GM12875 (cell line): ENCODE results near the gene DUSP9.

Experiments used
- H3K4me3 ChIP-seq: one replicate; pipeline ENCODE4 v1.5.1; 2011; ENCODE audit warnings: low read depth, low read length, control low read depth
- TF ChIP-seq, protein P1 (sequence below): IDR thresholded peaks from 2 replicates; pipeline ENCODE4 v1.5.1; 2011; ENCODE audit warnings: low read depth, mild to moderate bottlenecking, control low read depth, inconsistent platforms, low read length, moderate library complexity, borderline replicate concordance; ENCODE audit not compliant: insufficient read depth

The DUSP9 gene

DNA sequence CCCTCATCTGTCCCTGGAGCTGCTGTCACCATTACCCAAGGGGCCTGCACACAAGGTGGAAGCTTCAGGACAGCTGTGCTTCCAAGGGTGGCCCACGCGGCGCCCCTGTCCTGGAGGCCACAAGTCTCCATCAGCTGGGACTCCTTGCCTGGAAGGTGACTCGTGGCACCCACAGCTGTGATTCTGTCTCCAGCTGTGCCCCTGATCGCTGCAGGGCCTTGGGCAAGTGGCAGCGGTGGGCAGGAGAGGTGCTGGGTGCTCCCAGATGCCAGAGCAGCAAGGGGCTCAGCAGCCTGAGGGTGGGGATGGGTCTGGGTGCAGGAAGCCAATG lies 9.0 kb upstream of the DUSP9 start:
- no peak overlapping the region for H3K4me3 ChIP-seq
- TF ChIP-seq, protein P1, sequence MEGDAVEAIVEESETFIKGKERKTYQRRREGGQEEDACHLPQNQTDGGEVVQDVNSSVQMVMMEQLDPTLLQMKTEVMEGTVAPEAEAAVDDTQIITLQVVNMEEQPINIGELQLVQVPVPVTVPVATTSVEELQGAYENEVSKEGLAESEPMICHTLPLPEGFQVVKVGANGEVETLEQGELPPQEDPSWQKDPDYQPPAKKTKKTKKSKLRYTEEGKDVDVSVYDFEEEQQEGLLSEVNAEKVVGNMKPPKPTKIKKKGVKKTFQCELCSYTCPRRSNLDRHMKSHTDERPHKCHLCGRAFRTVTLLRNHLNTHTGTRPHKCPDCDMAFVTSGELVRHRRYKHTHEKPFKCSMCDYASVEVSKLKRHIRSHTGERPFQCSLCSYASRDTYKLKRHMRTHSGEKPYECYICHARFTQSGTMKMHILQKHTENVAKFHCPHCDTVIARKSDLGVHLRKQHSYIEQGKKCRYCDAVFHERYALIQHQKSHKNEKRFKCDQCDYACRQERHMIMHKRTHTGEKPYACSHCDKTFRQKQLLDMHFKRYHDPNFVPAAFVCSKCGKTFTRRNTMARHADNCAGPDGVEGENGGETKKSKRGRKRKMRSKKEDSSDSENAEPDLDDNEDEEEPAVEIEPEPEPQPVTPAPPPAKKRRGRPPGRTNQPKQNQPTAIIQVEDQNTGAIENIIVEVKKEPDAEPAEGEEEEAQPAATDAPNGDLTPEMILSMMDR, result no peak

DNA sequence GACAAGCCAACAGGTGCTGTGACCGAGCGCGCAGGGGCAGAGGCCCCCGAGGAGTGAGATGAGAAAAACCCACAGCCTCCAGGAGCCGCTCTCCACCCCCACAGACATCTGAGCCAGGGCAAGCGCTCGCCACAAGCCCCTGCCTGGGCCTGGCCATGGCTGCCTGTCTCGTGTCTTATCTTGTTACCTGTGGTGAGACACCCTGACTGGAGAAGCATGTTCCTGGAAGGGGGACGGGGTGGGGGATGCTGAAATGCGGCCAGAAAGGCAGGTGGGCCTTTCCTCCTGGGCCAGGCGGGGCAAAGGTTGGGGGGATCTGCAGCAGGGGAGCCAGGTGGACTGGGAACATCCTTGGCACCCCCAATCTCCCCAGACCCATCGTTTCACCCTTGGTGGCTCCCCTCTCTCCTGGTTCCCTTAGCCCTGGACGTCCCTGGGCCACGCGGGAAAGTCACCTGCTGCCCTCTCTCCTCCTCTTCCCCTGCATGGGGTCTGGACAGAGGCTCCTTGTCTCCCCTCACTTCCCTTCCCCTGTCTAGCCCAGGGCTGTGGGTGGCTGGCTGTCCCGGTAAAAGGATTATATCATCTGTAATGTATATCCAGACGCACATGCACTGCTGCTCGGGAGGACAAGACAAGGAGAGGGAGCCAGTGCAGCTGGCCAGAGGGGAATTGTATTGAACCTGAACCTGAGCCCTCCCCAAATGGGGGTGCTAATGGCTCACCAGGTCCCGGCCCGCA lies 8.4 kb upstream of the DUSP9 start:
- no peak overlapping the region for H3K4me3 ChIP-seq
- TF ChIP-seq, protein P1, result no peak

DNA sequence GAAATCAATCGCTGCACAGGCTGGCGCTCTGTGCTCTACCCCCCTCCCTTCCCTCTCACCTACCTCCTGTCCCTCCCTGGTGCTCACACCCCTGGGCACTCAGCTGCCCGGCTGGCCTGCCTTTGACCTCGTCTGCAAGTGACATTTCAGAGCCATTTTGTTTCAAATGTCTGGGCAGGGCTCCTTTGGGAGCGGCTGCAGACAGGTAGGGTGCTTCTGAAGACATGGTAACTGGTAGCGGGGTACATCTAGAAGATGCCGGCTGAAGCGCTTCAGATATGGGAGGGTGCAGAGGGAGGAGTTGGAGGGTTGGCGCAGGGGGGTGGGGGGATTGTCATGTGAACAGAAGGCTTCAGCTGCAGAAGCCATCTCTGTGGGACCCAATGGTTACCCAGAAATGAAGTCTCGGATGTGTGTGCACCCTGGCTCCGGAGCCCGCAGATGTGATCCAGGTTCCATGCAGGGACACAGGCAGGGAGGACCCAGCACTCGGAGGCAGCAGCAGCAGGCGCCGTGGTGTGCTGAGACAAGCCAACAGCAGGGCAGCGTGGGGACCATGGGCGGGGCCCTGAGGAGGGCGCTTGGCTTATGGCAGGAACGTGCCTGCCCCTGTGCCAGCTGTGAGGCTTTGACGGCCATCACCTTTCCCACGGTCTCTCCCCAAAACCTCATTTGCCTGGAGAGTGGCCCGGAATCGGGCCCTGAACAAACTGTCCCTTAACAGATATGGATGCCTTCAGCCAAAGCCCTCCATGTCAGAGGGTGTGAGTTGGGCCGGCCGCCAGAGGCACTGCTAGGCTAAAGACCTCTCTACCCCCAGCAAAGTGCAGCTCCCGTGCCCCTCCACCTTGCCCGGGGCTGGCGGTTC lies 7.6 kb upstream of the DUSP9 start:
- TF ChIP-seq, protein P1, result no peak
- no peak overlapping the region for H3K4me3 ChIP-seq

DNA sequence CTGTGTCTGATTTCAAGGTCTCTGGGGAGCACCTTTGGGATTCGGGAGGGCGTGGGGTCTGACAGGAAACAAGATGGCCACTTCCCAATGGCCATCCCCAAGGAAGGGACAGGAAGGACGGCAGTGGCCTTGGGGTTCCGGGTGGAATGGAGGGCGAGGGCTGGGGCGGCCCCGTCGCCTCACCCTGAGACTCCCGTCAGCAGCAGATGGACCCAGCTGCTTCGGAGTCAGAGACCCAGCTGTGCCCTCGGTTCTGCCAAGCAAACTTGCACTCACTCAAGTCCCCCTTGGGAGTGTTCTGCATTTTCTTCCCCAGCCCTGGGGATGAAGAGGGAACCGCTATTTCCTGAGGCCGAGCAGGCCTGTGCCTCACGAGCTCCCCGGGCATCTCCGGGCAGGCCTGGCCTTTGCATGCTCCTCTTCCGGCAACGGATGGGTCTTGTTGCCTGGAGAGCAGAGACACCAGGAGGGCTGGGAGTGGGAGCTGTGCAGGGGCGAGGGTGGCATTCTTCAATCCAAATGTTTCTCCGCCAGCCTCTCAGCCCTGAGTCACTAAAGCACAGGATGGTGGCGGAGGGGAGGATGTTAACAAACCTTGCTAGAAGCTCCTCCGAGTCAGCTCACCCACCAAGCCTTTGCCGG lies 6.8 kb upstream of the DUSP9 start:
- H3K4me3 ChIP-seq, result no peak overlapping the region
- TF ChIP-seq, protein P1, result no peak

DNA sequence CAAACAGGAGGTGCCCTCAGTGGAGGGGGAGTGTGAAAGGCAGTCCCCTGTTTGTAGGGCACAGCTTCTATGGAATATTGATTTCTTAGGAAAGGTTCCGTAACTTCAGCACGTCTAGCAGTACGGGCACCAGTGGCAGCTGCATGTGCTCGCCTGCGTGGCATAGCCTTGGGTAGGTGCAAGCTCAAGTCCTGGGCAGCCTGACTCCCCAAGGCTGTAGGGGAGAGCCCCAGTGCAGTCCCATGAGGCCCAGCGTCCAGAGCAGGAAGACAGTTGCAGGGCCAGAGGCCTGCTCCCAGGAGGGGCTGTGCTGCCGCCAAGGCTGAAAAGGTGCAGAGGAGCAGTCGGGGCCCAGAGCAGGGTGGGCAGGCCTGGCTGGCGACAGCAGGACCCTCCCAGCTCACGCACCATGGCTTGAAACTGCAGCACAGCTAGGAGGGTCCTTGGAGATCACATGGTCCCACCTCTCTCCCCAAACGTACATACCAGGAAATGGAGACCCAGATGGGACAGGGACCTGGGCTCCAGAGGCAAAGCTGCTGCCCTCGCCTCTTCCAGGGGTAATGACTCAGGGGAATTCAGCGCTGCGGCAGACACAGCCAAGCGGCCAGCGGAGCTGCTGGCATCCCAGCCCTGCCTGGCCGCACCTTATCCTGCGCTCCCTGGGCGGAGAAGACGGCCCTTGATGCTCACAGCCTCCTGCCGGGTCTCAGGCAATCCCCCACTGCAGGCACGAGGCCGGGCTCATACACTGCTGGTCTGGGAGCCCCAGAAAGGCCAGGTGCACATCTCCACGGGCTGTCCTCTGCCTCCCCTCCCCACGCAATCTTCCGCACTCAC lies 6.0 kb upstream of the DUSP9 start:
- H3K4me3 ChIP-seq, result no peak overlapping the region

DNA sequence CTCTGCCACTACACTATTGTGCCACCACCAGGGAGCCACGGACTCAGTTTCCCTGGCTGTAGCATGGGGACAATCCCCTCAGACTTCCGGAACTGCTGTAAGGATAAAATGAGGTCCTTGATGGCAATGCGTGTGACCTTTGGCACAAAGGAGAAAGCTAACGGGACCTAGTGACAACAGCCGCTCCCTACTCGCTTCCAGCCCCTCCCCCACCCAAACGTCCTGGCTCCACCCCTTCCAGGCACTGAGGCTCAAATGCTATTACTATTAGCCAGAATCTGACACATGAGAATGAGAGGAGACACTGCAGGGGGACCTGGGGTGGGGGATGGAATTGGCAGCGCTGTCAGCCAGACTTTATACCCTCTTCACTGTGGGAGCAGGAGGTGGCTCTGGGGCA lies 5.4 kb upstream of the DUSP9 start:
- TF ChIP-seq, protein P1, result no peak
- H3K4me3 ChIP-seq, result no peak overlapping the region

More for the DNA sequence above, 6.0 kb upstream of the DUSP9 start:
- TF ChIP-seq, protein P1, result no peak
